ENCODE data around the gene GPRC5C.

The GPRC5C gene

GRCh38 chr17:74437702-74438101, 5.8 kb downstream of the GPRC5C start:
- DNase-seq (ENCODE audit: low spot score), result no peak
- ChIA-PET CTCF (interaction anchor here (0.5 to 2.1 kb wide), 6 partner anchors 10 to 57 kb away, joined by 3 to 11 read pairs (median 5); no protein-coding TSS in a partner anchor), POLR2A (ENCODE audit: low non-redundant PET) (no interaction called here)
- TF ChIP-seq CTCF (conservative IDR thresholded peaks at IDR 0.05; ENCODE audit: low read depth), result peak; percentile 63
- no peak overlapping the region for H3K27ac ChIP-seq

- ChIA-PET CTCF (interaction anchor here (0.6 kb wide), 1 partner anchor 61 kb away, joined by 3 read pairs; no protein-coding TSS in a partner anchor), POLR2A (ENCODE audit: low non-redundant PET) (no interaction called here)
- no peak overlapping the region for H3K27ac ChIP-seq
- no peak for DNase-seq (ENCODE audit: low spot score)
- TF ChIP-seq CTCF (conservative IDR thresholded peaks at IDR 0.05; ENCODE audit: low read depth), result no peak
Measured at GRCh38 chr17:74439691-74440567, 8.0 kb downstream of the GPRC5C start.

- ChIA-PET POLR2A (ENCODE audit: low non-redundant PET) (no interaction called here), CTCF (no interaction called here)
- no peak for TF ChIP-seq CTCF (conservative IDR thresholded peaks at IDR 0.05; ENCODE audit: low read depth)
- H3K27ac ChIP-seq, result peak overlapping the region; percentile 88
- DNase-seq (ENCODE audit: low spot score), result no peak
Measured at GRCh38 chr17:74441537-74441936, 9.6 kb downstream of the GPRC5C start.

- CTCF ChIA-PET, result no interaction called here
- peak overlapping the region; percentile 88 for H3K27ac ChIP-seq
- DNase-seq (ENCODE audit: low spot score), result no peak
- POLR2A ChIA-PET (ENCODE audit: low non-redundant PET), result no interaction called here
- no peak for TF ChIP-seq CTCF (conservative IDR thresholded peaks at IDR 0.05; ENCODE audit: low read depth)
Measured at GRCh38 chr17:74442291-74442669, 10.4 kb downstream of the GPRC5C start.

GRCh38 chr17:74442670-74443515, 11.0 kb downstream of the GPRC5C start:
- ChIA-PET POLR2A (ENCODE audit: low non-redundant PET) (interaction anchor here (1.5 kb wide), 1 partner anchor 11 kb away, joined by 6 read pairs; no protein-coding TSS in a partner anchor), CTCF (interaction anchor here (2.5 to 3.5 kb wide), 2 partner anchors 15 to 63 kb away, joined by 9 to 23 read pairs; no protein-coding TSS in a partner anchor)
- peak overlapping the region; percentile 88 for H3K27ac ChIP-seq
- TF ChIP-seq CTCF (conservative IDR thresholded peaks at IDR 0.05; ENCODE audit: low read depth), result no peak
- peak; percentile 73 for DNase-seq (ENCODE audit: low spot score)

Data from RWPE1 (cell line).